Putamen (tissue), 1 donor: ENCODE measurements around the gene SMKR1.
"Not testable (repeated sequence)": the region's sequence is repeated elsewhere in the genome, so short reads cannot be mapped to it uniquely, and the experiment has no call there.

Experiments used
- DNase-seq: peaks from one replicate; pipeline ENCODE4 v3.0.0-alpha.2; 2016; ENCODE audit warnings: low spot score

The SMKR1 gene

DNA sequence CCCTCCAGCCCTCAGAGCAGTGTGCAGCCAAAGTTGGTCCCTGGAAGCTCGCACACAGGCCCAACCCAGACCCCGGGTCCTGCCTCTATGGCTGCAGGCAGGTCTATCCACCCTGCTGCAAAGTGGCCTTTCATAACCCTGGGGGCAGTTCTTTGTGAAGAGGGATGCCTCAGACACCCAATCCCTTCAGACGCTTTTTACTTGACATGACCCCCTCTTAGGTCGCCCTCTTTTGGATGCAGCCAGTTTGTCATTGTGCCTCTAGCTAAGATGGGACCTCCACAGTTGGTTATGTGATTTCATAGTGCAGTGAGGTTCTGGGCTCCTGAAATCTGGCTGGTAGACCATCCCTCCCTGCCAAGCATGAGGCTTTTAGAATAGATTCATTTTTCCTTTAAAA is 27.3 kb downstream of the SMKR1 start:
- DNase-seq: no peak

GRCh38 chr7:129530795-129531391 is 28.6 kb downstream of the SMKR1 start:
- no peak for DNase-seq

DNA sequence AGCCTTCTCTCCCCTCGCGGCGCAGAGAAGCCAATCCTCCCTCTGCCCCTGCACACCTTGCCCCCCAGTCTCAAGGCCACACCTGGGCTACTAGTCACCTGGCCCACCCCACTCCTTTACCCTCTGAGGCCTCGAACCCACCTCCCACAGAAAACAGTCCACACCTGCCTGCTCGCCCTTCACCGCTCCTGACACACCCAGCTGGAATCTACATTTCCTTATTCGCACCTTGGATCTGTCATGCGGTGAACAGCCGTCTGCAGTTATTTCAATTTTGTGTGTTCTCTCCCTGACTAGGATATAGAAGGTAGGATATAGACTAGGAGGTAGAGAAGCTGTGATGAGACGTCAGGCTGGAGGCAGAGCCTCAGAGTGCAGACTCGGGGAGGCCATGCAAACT is 29.4 kb downstream of the SMKR1 start:
- DNase-seq: no peak

DNA sequence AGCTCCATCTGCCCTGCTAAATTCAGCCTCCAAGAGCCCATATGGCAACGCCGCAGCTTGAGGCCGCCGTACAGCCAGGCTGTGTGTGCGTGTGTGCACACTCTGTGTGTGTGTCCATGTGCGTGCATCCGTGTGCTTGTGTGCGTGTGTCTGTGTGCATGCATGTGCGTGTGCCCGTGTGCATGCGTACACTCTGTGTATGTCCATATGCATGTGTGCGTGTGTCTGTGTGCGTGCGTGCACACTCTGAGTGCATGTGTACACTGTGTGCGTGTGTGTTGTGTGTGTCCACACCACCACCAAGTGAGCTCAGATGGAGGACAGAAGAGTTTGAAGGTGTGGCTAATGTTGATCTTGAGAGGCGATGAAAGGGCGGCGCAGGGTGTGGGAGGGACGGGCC is 30.0 kb downstream of the SMKR1 start:
- DNase-seq: no peak

DNA sequence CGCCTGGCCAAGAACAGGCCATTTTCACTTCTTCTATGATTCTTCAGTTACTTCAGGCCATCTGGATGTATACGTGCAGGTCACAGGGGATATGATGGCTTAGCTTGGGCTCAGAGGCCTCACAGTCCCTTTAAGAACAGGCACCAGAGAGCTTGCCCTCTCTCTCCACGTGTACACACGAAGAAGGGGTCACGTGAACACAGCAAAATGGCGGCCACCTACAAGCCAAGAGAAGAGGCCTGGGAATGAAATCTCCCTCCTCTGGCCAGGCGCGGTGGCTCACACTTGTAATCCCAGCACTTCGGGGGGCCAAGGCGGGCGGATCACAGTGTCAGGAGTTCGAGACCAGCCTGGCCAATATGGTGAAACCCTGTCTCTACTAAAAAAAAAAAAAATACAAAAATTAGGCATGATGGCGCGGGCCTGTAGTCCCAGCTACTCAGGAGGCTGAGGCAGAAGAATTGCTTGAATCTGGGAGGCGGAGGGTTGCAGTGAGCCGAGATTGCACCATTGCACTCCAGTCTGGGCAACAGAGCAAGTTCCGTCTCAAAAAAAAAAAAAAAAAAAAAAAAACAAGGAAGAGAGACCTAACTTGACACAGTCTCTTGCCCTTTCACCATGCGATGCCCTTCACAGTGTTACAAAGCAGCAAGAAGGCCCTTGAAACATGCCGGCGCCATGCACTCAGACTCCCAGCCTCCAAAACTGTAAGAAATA is 32.4 kb downstream of the SMKR1 start:
- not testable (repeated sequence) for DNase-seq

DNA sequence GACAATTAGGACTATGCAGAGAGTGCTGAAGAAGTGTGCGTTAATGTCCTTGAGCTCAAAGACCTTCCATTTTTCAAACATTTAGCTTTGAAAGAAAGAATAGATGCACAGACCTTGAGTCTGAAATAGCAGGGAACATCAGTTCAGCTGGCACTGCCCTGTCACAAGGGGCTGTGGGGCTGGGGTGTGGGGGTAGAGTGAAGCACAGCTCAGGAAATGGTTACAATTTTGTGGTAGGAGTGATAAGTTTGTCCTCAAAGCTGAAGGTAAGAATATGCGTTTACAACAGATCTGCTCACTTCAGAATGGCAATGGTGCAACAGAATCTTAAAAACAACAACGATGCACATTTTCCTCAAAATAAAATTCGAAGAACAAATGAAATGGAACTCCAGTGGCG is 33.6 kb downstream of the SMKR1 start:
- no peak for DNase-seq

DNA sequence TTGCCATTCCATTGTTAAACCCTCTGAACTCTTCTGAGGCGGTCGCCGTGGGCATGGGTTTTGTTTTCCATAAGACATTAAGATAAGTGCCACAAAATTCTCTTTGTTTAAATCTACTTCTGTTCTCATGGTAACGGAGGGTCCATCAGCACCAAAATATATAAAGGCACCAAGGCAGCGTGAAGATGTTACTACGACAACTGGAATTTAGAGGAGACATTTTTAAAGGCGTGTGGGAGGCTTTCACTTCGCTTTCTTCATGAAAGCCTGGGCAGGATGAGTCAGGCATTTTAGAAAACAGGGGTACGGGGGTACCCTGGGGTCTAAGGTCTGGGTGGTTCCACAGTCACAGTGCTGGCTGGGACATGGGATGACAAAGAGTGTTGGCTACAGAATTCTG is 34.0 kb downstream of the SMKR1 start:
- no peak for DNase-seq

DNA sequence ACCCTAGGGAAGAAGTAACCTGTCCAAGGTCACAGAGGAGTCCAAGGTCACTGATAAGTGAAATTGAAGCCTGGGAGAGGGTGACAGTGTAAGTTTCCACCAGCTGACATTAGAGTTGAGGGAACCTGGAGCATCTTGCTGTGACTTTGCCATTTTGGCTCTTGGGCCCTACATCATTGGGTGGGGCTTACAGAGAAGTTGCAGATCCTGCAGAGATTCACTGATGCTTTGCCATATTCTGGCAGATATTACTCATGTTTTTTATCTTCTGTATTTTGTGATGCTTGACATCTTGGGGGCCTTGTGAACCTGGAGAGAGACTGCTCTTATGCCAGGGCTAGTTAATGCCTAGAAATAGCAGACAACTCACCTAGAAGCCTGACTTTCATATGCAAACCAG is 36.5 kb downstream of the SMKR1 start:
- no peak for DNase-seq

DNA sequence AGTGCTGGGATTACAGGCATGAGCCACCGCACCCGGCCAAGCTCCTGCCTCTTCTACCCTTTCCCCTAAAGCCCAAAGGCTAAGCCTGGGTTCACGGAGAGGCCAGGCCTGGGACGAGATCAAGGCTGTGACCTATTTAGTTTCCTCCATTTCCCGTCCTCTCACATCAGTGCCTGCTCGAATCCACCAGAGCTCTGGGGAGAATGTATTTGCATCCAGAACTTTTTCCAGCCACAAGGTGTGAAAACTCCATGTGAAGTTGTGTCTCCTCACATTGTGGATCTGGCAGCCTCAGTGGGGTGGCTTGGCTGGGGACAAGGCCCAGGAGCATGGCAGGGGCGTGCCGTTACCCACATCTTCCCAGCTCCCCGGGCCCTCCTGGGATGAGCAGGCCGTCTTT is 38.0 kb downstream of the SMKR1 start:
- DNase-seq: no peak

- no peak for DNase-seq
Measured at GRCh38 chr7:129544700-129545099, 42.4 kb downstream of the SMKR1 start.

GRCh38 chr7:129550693-129551360 is 48.5 kb downstream of the SMKR1 start:
- no peak for DNase-seq

DNA sequence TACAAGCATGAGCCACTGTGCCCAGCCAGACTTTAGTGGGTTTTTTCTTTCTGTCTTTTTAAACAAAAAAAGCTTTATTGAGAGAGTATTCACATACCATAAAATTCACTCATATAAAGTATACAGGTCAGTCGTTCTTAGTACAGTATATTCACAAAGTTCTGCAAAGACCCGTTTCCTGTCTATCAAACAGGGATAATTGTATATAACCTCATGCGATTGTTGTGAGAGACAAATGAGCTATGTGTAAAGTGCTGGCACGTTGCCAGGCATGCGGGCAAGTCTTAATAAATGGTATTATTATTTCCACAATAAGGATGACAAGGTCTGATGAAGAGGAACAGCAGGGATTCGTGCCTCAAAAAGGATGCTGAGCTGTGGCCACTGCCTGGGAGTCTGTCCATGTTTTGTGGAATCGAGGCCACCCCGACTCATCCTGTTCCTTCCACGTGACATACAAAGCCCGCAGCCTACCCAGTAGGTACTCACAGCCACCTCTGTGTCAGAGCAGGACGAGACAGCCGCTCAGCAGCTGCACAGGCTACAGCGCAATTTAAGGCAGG is 51.6 kb downstream of the SMKR1 start:
- DNase-seq: no peak

DNA sequence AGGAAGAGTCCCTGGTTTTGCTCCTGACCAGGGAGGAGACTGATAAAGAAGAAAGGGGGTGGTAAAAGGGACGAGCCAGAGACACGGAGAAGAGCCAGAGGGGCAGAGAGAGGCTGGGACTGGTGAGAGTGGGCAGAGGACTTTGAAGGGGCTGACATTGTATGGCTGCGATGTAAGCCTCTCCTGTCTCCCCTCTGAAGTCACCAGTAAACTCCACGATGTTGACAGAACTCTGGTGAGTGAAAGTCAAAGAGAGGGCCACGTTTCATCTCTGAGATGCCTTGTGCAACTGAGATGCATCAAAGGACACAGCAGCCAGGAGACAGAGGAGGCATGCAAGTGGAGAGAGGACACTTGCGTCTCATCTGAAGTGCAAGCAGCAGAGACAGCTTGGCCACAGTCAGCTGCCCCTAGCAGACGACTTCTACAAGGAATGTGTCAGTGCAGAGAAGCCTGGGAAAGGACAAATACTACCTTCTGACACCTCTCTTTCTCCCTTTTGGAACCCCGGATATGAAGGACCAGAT is 54.3 kb downstream of the SMKR1 start:
- no peak for DNase-seq

DNA sequence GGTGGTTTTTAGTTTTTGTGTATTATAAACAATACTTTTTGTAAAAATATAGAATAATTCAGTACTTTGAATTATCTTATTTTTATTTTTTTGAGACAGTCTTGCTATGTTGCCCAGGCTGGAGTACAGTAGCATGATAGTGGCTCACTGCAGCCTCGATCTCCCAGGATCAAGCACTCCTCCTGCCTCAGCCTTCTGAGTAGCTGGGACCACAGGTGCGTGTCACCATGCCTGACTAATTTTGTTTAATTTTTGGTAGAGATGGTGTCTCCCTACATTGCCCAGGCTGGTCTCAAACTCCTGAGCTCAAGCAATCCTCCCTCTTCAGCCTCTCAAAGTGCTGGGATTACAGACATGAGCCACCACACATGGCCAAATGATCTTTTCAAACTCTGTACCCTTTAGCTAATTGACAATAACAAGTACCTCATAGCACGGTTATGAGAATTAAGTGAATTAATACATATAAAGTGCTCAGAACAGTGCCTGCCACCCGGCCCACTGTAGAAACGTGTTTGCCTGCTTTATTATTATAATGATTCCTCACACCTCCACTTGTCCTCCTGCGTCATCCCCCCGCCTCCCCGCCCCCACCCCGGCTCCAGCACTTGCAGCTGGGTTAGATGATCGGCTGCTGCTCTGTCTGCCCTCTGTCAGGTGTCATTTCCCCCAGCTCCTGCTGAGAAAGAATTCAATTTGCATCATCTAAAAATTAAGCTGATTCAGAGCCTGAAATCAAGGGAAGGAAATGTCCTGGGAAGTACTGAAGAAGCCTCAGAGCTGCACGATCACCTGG is 55.6 kb downstream of the SMKR1 start:
- DNase-seq: peak; percentile 66

DNA sequence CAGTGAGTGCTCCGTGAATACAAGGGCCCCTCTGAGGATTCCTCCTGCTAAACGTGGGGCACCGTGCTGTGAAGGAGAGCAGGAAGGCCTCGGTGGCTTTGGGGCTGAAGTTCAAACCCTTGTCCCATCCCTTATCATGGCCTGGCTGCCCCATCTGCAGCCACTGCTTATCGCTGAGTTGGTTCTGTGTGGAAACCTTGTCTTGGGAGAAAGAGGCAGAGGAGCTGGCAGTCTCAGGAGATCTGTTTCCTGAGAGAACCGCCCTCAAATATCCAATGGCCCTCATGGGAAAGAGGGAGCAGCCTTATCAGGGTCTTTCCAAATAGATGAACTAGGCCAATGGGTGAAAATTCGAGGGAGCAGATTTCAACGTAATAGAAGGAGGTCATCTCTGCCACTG is 57.2 kb downstream of the SMKR1 start:
- DNase-seq: no peak

DNA sequence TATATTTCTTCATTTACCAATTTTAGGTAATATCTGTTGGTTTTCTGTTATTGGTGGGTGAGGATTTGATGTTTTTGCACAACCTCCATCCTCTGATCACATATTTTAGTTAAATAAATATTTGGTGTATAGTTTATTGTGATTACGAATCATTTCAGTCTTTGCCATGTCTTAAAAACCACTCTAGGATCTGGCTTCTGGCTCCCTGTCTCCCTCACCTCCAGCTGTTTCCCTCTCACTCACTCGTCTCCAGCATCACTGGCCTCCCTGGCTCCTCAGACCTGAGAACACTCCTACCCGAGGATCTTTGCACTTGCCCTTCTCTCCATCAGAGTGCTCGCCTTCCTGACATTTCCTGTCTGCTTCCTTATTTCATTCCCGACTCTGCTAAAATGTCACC is 58.5 kb downstream of the SMKR1 start:
- DNase-seq: no peak

DNA sequence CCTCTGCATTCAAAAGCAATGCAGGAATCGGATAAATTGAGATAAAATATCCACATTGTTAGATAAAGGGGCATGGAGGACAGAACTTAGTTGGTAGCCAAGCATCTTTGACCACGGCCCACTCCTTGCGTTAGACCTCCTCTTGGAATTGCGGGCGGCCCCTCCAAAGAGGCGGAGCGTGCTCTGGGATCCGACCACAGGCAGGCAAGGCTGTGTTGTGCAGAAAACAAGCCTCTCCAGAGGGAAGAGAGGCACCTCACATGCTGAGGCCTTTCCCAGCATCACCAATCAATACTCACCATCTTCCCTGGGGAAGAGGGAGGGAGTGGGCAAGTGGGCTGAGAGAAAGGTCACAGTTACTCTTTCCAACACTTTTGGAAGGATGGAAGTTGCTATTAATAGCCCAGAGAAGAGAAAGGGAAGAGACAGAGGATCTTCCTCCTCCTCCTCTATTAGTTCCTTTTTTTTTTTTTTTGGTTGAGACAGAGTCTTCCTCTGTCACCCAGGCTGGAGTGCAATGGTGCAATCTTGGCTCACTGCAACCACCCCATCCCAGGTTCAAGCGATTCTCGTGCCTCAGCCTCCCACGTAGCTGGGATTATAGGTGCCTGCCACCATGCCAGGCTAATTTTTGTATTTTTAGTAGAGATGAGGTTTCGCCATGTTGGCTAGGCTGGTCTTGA is 59.5 kb downstream of the SMKR1 start:
- DNase-seq: no peak
